GM15510 (cell line): Measurements from ENCODE around the gene UHMK1.

Source experiments
- POLR2A ChIP-seq: IDR thresholded peaks from 3 replicates; pipeline ENCODE4 v1.6.1; 2011; ENCODE audit warnings: borderline replicate concordance; ENCODE audit not compliant: insufficient read length; ENCODE audit errors: extremely low read depth

UHMK1 gene

DNA sequence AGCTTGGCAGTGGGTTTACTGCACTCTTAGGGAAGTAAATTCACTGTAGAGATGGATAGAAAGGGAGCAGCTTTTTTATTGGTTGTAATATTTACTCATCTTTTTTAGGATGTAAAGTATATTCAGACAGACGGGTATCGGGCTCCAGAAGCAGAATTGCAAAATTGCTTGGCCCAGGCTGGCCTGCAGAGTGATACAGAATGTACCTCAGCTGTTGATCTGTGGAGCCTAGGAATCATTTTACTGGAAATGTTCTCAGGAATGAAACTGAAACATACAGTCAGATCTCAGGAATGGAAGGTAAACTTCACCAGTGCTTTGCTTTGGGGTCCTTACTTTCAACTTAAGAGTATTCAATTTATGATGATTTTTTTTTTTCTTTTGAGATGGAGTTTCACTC is 3.2 kb downstream of the UHMK1 start:
- no peak for TF ChIP-seq POLR2A

- TF ChIP-seq POLR2A, result no peak
Observed at GRCh38 chr1:162502077-162502476, 4.5 kb downstream of the UHMK1 start.

DNA sequence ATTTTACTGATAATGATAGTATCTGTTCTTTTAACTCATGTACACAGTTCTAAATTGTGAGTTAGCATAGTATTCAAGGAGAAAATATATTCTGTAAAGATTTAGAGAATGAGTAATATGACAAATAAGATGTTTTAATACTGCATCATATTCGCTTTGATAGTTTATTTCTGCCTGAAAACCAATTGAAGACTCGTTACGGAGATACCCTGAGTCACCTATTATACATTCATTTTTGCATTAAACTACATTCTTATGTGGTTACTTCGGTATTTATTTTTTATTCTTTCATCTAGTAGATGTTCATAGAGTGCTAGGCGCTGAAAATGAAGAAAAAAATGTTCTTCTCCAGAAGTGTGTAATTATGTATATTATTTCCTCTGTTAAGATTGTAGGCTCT is 5.3 kb downstream of the UHMK1 start:
- TF ChIP-seq POLR2A, result no peak

DNA sequence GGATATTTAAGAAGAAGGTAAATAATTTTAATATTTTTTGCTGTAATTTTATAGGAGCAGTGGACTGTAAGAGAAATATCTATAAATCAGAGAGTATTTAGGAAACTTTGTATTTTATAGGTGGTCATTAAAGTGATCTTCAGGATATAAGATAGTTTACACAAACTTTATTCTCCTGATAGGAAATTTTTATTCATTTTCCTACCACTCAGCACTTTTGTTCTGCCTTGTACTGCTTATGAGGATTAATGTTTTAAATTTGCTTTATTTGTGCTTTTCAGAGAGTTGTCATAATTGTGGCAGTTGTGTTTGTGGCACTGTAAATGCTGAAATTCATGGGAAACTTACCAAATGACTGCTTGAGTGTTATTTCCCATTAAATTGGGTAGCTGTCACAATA is 29.7 kb downstream of the UHMK1 start:
- TF ChIP-seq POLR2A, result no peak

- TF ChIP-seq POLR2A, result no peak
Observed at GRCh38 chr1:162530307-162530987, 32.8 kb downstream of the UHMK1 start.

DNA sequence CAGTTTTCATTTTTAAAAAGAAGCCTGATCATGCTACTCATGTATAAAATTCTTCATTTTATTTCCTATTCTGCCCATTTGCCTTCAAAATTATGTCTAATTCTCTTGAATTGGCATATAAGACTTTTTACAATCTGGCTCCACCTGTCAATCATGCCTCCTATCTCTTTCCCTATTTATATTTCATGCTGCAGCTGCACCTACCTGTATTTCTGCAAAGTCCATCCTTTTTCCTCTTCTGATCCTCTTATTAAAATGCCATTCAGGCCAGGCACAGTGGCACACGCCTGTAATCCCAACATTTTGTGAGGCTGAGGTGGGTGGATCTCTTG is 33.3 kb downstream of the UHMK1 start:
- no peak for TF ChIP-seq POLR2A

DNA sequence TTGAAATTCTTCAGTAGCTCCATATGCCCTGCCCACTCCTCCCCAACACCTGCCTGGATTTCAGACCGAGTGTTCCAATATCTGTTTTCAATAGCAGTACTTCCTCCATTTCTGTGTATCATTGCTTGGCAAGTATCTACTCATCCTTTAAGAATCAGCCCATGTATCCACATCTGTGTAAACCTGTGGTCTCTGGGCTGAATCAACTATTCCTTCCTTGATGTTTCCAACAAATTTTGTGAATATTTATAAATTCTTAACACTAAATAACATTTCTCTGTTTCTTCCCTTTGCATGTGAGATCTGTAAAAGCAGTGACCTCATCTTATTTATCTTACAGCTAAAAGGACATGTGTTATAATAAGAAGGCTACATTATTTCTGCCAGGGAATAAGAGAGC is 37.9 kb downstream of the UHMK1 start:
- TF ChIP-seq POLR2A, result no peak

GRCh38 chr1:162536511-162536910 is 38.9 kb downstream of the UHMK1 start:
- TF ChIP-seq POLR2A, result no peak

DNA sequence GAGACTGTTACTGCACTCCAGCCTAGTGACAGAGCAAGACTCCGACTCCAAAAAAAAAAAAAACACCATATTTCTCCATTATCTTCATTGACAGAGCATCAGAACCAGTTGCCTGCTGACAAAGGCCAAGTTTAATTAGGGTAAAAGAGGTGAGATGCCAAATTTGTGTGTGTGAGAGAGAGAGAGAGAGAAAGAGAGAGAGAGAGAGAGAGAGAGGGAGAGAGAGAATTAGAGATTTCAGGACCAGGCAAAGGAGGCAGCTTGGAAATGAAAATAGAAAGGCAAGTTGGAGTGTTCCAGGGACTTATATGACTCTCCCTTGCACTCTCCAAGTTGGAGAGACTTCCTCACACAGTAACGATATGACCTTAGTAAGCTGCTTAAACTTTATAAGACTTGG is 39.6 kb downstream of the UHMK1 start:
- no peak for TF ChIP-seq POLR2A

DNA sequence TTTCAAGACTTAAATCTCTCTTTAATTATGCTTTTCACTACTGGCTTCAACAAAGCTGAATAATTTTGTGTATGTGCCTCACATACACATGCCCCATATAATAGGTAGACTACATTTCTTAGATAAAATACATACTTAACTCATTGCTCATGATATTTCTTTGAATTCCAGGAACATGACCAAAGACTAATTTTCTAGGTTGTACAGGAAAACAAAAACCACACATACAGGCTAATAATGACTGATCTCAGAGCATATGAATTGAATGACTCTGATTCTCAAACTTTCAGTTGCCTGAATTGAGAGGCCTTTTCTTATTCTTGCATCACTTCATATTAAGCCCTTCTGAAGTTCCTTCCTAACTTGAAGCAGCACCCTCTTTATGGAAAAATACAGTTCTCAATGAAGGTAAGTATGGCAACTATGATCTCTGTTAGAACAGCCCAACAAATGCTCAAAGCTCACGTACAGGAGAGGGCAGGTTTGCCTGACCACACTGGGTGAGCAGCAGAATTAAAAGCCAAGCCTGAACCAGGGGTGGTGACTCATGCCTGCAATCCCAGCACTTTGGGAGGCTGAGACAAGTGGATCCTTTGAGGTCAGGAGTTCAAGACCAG is 41.3 kb downstream of the UHMK1 start:
- no peak for TF ChIP-seq POLR2A

DNA sequence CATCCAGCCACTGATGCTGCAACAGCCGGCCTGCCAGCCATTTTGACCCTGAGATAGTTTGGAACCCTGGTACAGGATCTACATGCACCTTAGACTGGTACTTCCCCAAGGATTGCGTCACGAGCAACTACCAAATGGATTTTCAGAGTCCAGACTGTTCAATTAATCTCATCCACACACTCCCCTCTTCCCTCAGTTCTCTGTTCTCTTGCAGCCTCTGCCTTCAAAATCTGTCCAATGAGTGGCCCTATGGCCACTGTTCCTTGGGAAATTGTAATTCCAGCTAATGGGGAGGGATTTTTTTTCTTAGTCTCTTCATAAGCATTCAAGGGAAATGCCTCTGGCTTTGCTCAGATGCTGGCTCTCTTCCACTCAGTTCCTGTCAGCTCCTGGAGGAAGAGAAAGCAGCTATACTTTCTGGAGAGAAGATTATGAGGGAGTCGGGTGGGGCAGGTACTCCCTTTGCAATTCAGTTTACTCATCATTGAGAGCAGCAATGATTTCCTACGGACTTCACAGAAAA is 44.1 kb downstream of the UHMK1 start:
- no peak for TF ChIP-seq POLR2A

DNA sequence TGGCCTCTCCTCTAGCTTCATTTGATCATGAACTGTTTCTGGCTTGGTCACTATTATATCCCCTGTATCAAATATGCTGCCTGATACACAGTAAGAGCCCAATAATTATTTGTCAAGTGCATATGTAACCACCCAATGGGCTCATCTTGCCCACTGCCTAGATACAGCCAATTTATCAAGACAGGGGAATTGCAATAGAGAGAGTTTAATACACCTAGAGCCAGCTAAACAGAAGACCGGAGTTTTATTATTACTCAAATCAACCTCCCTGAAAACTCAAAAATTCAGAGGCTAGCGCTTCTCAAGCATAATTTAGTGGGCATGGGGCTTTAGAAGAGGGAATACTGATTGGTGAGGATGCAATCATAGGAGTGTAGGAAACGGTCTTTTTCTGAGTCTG is 45.6 kb downstream of the UHMK1 start:
- TF ChIP-seq POLR2A, result no peak

DNA sequence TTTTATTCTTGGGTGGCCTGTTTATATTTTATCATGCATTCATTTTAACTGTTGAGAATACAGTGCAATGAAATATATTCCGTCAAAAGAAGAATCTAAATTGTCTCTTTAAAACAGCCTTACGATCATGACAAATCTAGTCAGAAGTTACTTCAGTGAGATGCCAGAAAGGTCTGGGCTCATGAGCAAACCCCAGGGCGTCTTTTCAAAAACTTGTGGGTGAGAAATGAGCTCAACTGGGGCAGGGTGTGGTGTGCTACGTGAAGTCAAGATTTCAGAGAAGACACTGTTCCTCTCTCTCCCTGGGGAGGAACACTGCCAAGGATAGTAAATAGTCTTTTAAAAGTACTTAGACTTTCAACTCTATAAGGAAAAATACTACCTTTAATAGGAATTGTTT is 50.6 kb downstream of the UHMK1 start:
- no peak for TF ChIP-seq POLR2A

DNA sequence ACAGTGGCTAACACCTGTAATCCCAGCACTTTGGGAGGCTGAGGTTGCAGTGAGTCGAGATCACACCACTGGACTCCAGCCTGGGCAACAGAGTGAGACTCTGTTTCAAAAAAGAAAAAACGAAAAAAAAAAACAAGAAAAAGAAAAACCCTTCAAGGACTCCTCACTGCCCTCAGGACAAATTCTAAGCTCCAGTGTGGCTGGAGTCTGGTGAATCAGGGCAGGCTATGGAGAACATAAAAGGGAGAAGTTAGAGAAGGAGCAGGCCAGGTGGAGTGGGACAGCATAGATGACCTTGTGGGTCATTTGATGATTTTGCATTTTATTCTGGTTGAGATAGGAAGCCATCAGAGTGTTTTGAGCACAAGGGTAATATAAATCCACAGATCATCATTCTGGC is 51.4 kb downstream of the UHMK1 start:
- no peak for TF ChIP-seq POLR2A

DNA sequence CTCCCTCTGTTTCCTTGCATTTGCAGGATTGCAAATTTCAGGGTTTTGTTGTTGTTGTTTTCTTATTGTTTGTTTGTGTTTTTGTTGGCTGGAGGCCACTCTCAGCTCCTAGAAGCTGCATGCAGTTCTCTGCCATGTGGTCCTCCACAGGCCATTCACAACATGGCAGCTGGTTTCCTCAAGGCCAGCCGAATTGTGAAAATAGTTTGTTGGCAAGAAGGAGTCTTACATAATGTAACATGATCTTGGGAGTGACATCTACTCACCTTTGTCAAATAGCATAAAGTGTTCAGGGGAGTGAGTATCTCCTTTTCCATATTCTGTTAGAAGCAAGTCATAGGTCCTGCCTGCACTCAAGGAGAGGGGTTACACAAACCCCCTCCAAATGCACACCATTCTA is 53.3 kb downstream of the UHMK1 start:
- no peak for TF ChIP-seq POLR2A

DNA sequence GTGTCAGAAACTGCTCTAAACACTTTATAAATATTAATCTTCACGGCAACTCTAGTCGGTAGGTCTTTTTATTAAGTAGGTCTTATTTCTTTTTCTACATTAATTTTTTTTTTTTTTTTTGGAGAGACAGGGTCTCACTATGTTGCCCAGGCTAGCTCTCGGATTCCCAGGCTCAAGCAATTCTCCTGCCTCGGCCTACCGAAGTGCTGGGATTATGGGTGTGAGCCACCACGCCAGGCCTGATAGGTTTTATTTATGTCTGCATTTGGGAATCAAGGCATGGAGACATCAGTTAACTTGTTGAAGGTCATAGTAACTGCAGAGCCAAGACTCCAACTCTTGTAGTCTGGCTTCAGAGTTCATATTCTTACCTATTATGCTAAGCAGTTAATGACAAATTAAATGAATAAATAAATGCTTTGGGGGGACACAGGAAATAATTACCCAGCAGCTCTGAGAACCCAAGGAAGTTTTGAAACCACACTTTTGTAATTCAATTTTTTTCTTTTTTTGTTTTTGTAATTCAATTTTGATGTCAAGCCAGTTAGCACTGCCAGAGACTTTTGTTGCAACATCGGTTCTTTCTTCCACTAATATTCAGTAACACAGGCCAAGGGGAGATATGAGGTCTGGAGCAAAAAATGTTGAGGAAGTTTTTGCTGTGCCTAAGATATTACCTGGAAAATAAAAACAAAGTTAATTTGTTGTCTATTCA is 54.5 kb downstream of the UHMK1 start:
- no peak for TF ChIP-seq POLR2A
